ENCODE data around the gene CGA.

DNA sequence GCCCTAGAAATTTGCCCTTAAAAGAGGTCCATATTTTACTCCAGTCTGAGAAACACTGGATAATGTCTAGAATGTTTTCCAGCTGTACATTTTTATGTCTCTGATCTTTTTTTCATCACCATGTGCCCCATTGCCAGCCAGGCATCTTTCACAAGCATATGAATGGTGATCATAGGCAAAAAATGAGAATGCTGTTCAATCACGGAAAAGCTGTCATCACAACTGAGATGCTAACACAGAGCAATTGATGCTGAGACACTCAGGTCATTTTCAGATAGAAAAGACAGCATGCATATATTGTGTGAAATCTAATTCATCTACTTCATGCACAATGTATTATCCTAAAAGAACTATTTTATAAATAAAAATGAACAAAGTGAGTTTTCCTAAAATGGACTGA is 41.6 kb downstream of the CGA start:
- TF ChIP-seq, protein P1, sequence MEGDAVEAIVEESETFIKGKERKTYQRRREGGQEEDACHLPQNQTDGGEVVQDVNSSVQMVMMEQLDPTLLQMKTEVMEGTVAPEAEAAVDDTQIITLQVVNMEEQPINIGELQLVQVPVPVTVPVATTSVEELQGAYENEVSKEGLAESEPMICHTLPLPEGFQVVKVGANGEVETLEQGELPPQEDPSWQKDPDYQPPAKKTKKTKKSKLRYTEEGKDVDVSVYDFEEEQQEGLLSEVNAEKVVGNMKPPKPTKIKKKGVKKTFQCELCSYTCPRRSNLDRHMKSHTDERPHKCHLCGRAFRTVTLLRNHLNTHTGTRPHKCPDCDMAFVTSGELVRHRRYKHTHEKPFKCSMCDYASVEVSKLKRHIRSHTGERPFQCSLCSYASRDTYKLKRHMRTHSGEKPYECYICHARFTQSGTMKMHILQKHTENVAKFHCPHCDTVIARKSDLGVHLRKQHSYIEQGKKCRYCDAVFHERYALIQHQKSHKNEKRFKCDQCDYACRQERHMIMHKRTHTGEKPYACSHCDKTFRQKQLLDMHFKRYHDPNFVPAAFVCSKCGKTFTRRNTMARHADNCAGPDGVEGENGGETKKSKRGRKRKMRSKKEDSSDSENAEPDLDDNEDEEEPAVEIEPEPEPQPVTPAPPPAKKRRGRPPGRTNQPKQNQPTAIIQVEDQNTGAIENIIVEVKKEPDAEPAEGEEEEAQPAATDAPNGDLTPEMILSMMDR (IDR thresholded peaks at IDR 0.05) = no peak
- no peak for TF ChIP-seq EP300 (IDR thresholded peaks at IDR 0.05)
- TF ChIP-seq POLR2A (IDR thresholded peaks at IDR 0.05; ENCODE audit: low read depth) = no peak
- no peak for TF ChIP-seq POLR2AphosphoS5 (IDR thresholded peaks at IDR 0.05)
